Lung (tissue), 12 donors: ENCODE measurements around the gene CARMIL3. TPM values are rescaled to one million over a fixed set of nuclear protein-coding genes. Genes with fewer than 3 reads are reported as not detected.

ENCODE experiments used
- ATAC-seq: fragments of 200-7000 bp; cut with Tn5 transposase; one replicate; pipeline ENCODE4 v1.9.1; 2020; ENCODE audit warnings: moderate number of reproducible peaks; ENCODE audit not compliant: insufficient read depth, low FRiP score
- DNase-seq, 3 donors: peaks; one replicate each; pipeline ENCODE4 v3.0.0-alpha.2; 2013 to 2017
- H3K27ac ChIP-seq, 2 donors: one replicate each; pipeline ENCODE4 v1.5.1; 2013; ENCODE audit warnings: mild to moderate bottlenecking in 2 of 2, moderate library complexity in 2 of 2, control low read depth in 1 of 2, inconsistent platforms in 1 of 2, low read depth in 1 of 2, low read length in 1 of 2
- H3K27me3 ChIP-seq, 3 donors: one replicate each; pipeline ENCODE4 v1.5.1; 2013; ENCODE audit warnings: low read length in 2 of 3; ENCODE audit not compliant: control insufficient read depth in 3 of 3, insufficient read depth in 3 of 3
- H3K36me3 ChIP-seq, 4 donors: one replicate each; pipeline ENCODE4 v1.5.1; 2013; ENCODE audit warnings: low read length in 4 of 4, mild to moderate bottlenecking in 1 of 4, moderate library complexity in 1 of 4; ENCODE audit not compliant: control insufficient read depth in 4 of 4, insufficient read depth in 4 of 4
- H3K4me1 ChIP-seq, 5 donors: one replicate each; pipeline ENCODE4 v1.5.1; 2013; ENCODE audit warnings: low read length in 5 of 5, mild to moderate bottlenecking in 2 of 5, moderate library complexity in 1 of 5; ENCODE audit not compliant: control insufficient read depth in 5 of 5, insufficient read depth in 5 of 5
- H3K4me3 ChIP-seq: one replicate; pipeline ENCODE4 v1.5.1; 2013; ENCODE audit warnings: mild to moderate bottlenecking, control low read depth, moderate library complexity
- H3K9ac ChIP-seq, 2 donors: one replicate each; pipeline ENCODE4 v1.5.1; 2013; ENCODE audit warnings: low read length in 2 of 2, control low read depth in 1 of 2; ENCODE audit not compliant: insufficient read depth in 1 of 2
- H3K9me3 ChIP-seq, 4 donors: one replicate each; pipeline ENCODE4 v1.5.1; 2013; ENCODE audit warnings: low read length in 3 of 4, mild to moderate bottlenecking in 1 of 4, moderate library complexity in 1 of 4; ENCODE audit not compliant: control insufficient read depth in 4 of 4, insufficient read depth in 3 of 4
- CTCF ChIP-seq: IDR thresholded peaks from 2 replicates; pipeline ENCODE4 v1.5.1; 2012; ENCODE audit warnings: mild to moderate bottlenecking; ENCODE audit errors: control extremely low read depth, extremely low read depth
- WGBS, 2 donors: extraction: QIAGEN DNeasy Blood & Tissue Kit; methylation state at CpG; one replicate each; pipeline ENCODE4 v1.1.7; 2013; 5-methylcytosine and 5-hydroxymethylcytosine counted together
- polyA plus RNA-seq, 2 donors: library from polyadenylated mRNA; stranded (reverse); fragments of 200-250 nt; gene quantifications; one replicate each; pipeline ENCODE4 v1.2.1, GENCODE V29; 2013
- total RNA-seq, 2 donors: library from RNA; depleted of rRNA in 1 of 2; stranded (reverse); fragments of >200 nt in 1 of 2; gene quantifications; one replicate each; pipeline ENCODE4 v1.2.1, GENCODE V29; 2014 to 2021
- donor health status: control.
- donor health status: control.
- donor health status: Bipolar disorder and iron deficiency.
- donor health status: healthy.
- donor health status: DM: yes; HTN: yes; CAD: no.

CARMIL3 gene
- total and polyA plus RNA-seq, 4 donors: 0.37 to 2.4 (median 0.78) TPM

GRCh38 chr14:24082411-24083080 lies 30.7 kb downstream of the CARMIL3 start:
- Histone ChIP-seq H3K4me1 (peaks cover 0 to 9% (median 3%) of the 10 kb centered on the region in 5 donors), H3K9me3 (no peaks in the 10 kb centered on the region), H3K27ac (no peak overlapping the region), H3K36me3 (no peaks in the 10 kb centered on the region), H3K9ac (no peak overlapping the region), H3K4me3 (no peak overlapping the region), H3K27me3 (peaks cover 0 to 14% (median 12%) of the 10 kb centered on the region in 3 donors)
- ATAC-seq (no peak), DNase-seq (no peak)
- WGBS, 2 donors: 96 to 99% methylated on average over 5 of the region's 5 CpGs
- no peak for TF ChIP-seq CTCF

GRCh38 chr14:24083462-24083861 lies 31.7 kb downstream of the CARMIL3 start:
- WGBS, 2 donors: 89 to 93% methylated on average over 3 of the region's 3 CpGs
- no peak for DNase-seq
- H3K4me1 ChIP-seq: peaks cover 0 to 9% (median 3%) of the 10 kb centered on the region in 5 donors
- ATAC-seq: no peak
- TF ChIP-seq CTCF: no peak
- H3K4me3 ChIP-seq: no peak overlapping the region
- peaks cover 0 to 14% (median 12%) of the 10 kb centered on the region in 3 donors for H3K27me3 ChIP-seq
- H3K9ac ChIP-seq: no peak overlapping the region
- H3K27ac ChIP-seq: no peak overlapping the region
- H3K9me3 ChIP-seq: no peaks in the 10 kb centered on the region
- H3K36me3 ChIP-seq: no peaks in the 10 kb centered on the region

- Histone ChIP-seq H3K9ac (no peak overlapping the region), H3K9me3 (no peaks in the 10 kb centered on the region), H3K36me3 (no peaks in the 10 kb centered on the region), H3K27me3 (peaks cover 0 to 13% (median 6%) of the 10 kb centered on the region in 3 donors), H3K4me3 (no peak overlapping the region), H3K4me1 (peaks cover 0 to 9% (median 3%) of the 10 kb centered on the region in 5 donors), H3K27ac (no peak overlapping the region)
- ATAC-seq (no peak), DNase-seq (no peak)
- 96 to 100% methylated on average over 2 of the region's 2 CpGs for WGBS, 2 donors
- no peak for TF ChIP-seq CTCF
Measured at GRCh38 chr14:24084440-24084839, 32.6 kb downstream of the CARMIL3 start.
